22Rv1 (cell line): Measurements from ENCODE around the gene SYVN1.

ENCODE experiments used
- CTCF ChIP-seq: fragments of 450-650 bp; IDR thresholded peaks from 2 replicates; pipeline ENCODE4 v1.5.1; 2017; ENCODE audit warnings: mild to moderate bottlenecking
- ZFX ChIP-seq: fragments of 450-650 bp; IDR thresholded peaks from 2 replicates; pipeline ENCODE4 v1.6.1; 2017; ENCODE audit warnings: antibody characterized with exemption, borderline replicate concordance

- TF ChIP-seq CTCF, result no peak
- no peak for TF ChIP-seq ZFX
Measured at GRCh38 chr11:65086809-65087208, 47.5 kb downstream of the SYVN1 start.
